ENCODE results near the gene HELB. TPM values are rescaled to one million over a fixed set of nuclear protein-coding genes. Genes with fewer than 3 reads are reported as not detected.

Gene HELB
- total and polyA plus RNA-seq, 2 of the 4 experiments (the other 2 are of a cell fraction): 0.72 to 2.9 TPM

GRCh38 chr12:66262737-66263136 is 39.6 kb upstream of the HELB start:
- Histone ChIP-seq H3K23ac (ENCODE audit: low read depth, low read length) (no peak overlapping the region), H3K79me1 (ENCODE audit: low read depth in 1 of 2, low read length in 2 of 2) (no peaks in the 10 kb centered on the region), H3K27me3 (ENCODE audit: control insufficient read depth, insufficient read depth, low read length) (peaks cover 12% of the 10 kb centered on the region), H3K9me3 (ENCODE audit: control insufficient read depth, insufficient read depth, low read length) (no peaks in the 10 kb centered on the region), H2AK9ac (replicated peaks; ENCODE audit: low read depth, low read length, poor library complexity) (no peak overlapping the region), H3K4me1 (ENCODE audit: control insufficient read depth, insufficient read depth, low read length) (no peaks in the 10 kb centered on the region), H3K56ac (ENCODE audit: extremely low read depth, insufficient read depth, low read length) (no peak overlapping the region), H3K14ac (replicated peaks; ENCODE audit: low read depth, low read length) (no peak overlapping the region), H3K9me1 (ENCODE audit: insufficient read depth, low read length) (no peaks in the 10 kb centered on the region), H3K9ac (ENCODE audit: low read depth, low read length) (no peak overlapping the region), H4K91ac (ENCODE audit: insufficient read depth, low read depth, low read length) (no peak overlapping the region), H3K18ac (ENCODE audit: low read depth, low read length) (no peak overlapping the region), H4K20me1 (ENCODE audit: insufficient read depth, low read length) (no peaks in the 10 kb centered on the region), H2BK20ac (ENCODE audit: low read depth, low read length) (no peak overlapping the region), H2AFZ (replicated peaks; ENCODE audit: low read length, poor library complexity) (no peak overlapping the region), H3K4ac (ENCODE audit: low read depth, low read length) (no peak overlapping the region), H2BK5ac (ENCODE audit: low read depth, low read length, poor library complexity, severe bottlenecking) (no peak overlapping the region), H2BK120ac (ENCODE audit: low read depth, low read length) (no peak overlapping the region), H3K4me2 (ENCODE audit: low read depth, low read length) (no peak overlapping the region), H4K8ac (ENCODE audit: low read depth in 2 of 2, low read length in 2 of 2) (no peak overlapping the region), H3K27ac (ENCODE audit: insufficient read depth, low read length) (no peak overlapping the region), H2AK5ac (ENCODE audit: low read depth, low read length) (no peak overlapping the region), H3K36me3 (ENCODE audit: control insufficient read depth, insufficient read depth, low read length) (no peaks in the 10 kb centered on the region), H3K4me3 (ENCODE audit: insufficient read depth, low read depth, low read length) (no peak overlapping the region), H4K5ac (ENCODE audit: low read depth, low read length) (no peak overlapping the region), H2BK15ac (ENCODE audit: low read depth, low read length) (no peak overlapping the region)
- POLR2A ChIA-PET (ENCODE audit: unreplicated experiment): no interaction called here
- CTCF ChIA-PET: no interaction called here
- ATAC-seq (ENCODE audit: low read depth) (no peak), DNase-seq (no peak)
- BruUV-seq (replicated peaks): no TSS peak
- intact Hi-C loops (cut with micrococcal nuclease) (no loop called here), in situ Hi-C loops (cut with MboI; ENCODE audit: low sequenced_read_pairs) (no loop called here), dilution Hi-C loops (cut with HindIII; ENCODE audit: low sequenced_read_pairs, unreplicated experiment) (no loop called here)
- TF ChIP-seq RCOR1 (IDR thresholded peaks at IDR 0.05; ENCODE audit: insufficient replicate concordance, low read length): no peak
- TF ChIP-seq NFE2L2 (IDR thresholded peaks at IDR 0.05; ENCODE audit: low read depth, low read length): no peak
- no peak for TF ChIP-seq ELK1 (IDR thresholded peaks at IDR 0.05; ENCODE audit: borderline replicate concordance, low read depth, low read length)
- TF ChIP-seq USF2 (IDR thresholded peaks at IDR 0.05; ENCODE audit: low read depth, low read length): no peak
- TF ChIP-seq BHLHE40 (IDR thresholded peaks at IDR 0.05; ENCODE audit: low read depth, low read length): no peak
- TF ChIP-seq CEBPB (IDR thresholded peaks at IDR 0.05; ENCODE audit: low read depth, low read length): no peak
